NCI-H1694 (cell line): ENCODE data around the gene COMP.
"Not testable (repeated sequence)": the region's sequence is repeated elsewhere in the genome, so short reads cannot be mapped to it uniquely, and the experiment has no call there.

Experiments
- DNase-seq: peaks from one replicate; lab custom pipeline; 2025; lab: John Stamatoyannopoulos, UW

The COMP gene

DNA sequence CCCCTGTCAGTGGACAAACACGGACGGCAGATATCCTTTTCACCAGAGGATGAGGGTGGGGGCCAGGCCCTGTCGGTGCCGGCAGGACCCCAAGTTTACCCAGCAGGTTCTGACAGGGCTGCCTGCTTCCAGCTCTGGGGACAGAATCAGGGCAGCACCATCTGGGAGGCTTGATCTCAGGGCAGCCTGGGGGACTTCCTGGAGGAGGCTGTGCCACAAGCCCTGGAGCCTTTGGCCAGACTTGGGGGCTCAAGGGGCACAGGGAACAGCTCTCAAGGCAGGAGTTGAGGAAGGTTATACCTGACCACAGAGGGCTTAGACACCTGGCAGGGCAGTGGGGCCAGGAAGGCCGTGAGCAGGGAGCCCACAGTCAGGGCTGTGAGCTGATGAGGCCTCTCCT, 45.2 kb downstream of the COMP start:
- DNase-seq = no peak

- DNase-seq = no peak
Observed at GRCh38 chr19:18745012-18745735, 45.9 kb downstream of the COMP start.

DNA sequence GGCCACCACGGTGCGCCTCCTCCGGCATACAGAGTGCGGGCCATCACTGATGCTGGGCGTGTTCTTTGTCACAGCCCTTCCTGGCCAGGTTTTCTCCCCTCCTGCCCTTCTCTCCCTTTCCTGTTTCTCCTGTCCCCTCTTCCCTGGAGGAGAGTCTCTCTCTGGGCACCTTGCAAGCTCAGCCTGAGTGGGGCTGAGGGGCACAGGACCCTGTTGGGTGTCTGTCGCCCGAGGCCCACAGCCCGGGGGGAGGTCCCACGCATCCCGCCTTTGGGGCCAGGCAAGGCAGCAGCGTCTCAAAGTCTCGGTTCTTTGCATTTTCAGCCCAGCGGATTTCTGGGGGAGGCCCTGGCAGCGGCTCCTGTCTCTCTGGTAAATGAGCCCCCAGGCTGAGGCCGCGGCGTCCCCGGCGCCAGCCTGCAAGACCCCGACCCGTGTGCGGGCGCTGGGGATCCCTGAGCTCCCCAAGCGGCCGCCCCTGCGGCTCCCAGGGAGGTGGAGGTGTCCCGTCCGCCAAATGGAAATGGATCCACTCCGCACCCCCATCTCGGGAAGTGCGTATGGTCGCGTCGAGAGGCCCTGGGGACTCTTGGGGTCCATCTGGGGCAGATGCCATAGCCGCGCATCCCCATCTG, 47.2 kb downstream of the COMP start:
- DNase-seq = no peak

DNA sequence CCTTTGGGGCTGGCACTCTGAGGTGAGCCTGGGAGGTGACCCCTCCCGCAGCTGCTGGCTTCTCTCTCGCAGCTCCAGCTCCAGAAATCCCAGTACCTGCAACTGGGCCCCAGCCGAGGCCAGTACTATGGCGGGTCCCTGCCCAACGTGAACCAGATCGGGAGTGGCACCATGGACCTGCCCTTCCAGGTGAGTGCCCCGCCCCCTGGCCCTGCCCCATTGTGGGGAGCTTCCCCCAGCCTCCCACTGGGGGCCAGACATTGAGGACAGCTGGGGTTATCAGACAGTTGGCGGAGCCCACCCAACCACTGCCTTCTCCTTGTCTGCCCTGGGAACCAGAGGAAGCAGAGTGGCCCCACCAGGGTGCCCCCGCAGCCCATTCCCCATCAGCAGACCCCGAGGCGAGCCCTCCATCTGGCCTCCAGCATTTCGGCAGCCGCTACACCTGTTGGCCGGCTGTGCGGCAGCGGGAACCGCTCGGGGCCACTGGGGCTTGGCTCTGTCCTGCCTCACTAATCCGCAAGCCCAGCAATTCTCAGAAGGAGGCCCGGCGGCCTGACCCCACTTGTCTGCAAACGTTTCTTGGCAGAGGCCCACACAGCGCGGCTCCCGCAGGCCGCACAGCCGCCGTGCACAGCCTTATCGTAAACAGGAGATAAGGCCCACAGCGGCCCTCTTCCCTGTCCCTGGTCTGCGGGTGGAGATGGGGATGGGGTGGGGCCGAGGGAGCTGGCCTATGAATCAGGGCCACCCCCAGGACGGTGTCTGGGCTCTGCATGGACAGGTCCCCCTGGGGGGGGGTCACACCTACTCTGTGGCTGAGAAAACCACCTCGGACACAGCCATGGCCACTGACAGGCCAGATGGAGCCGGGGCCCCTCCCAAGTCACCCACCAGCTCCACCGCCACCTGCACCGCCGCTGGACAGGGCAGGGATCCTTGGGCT, 48.0 kb downstream of the COMP start:
- DNase-seq = no peak

DNA sequence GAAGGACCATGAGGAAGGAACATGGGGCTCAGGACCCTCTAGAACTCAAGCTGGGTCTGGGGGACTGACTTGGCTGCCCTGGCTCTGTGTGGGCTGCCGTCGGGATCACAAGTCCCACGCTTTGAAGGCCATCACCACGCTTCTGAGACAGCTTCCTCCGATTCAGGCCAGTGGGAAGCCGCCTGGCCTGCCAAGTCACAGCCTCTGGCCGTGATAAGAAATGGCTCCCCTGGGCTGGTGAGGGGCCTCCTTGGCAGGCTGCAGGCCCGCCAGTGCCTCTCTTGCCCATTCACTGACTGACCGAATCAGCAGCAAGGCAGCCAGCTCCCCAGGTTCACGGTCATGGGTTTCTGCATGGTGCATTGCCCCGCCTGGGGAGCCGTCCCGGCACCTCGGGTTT, 48.8 kb downstream of the COMP start:
- no peak for DNase-seq

GRCh38 chr19:18741124-18742121, 49.7 kb downstream of the COMP start:
- no peak for DNase-seq

DNA sequence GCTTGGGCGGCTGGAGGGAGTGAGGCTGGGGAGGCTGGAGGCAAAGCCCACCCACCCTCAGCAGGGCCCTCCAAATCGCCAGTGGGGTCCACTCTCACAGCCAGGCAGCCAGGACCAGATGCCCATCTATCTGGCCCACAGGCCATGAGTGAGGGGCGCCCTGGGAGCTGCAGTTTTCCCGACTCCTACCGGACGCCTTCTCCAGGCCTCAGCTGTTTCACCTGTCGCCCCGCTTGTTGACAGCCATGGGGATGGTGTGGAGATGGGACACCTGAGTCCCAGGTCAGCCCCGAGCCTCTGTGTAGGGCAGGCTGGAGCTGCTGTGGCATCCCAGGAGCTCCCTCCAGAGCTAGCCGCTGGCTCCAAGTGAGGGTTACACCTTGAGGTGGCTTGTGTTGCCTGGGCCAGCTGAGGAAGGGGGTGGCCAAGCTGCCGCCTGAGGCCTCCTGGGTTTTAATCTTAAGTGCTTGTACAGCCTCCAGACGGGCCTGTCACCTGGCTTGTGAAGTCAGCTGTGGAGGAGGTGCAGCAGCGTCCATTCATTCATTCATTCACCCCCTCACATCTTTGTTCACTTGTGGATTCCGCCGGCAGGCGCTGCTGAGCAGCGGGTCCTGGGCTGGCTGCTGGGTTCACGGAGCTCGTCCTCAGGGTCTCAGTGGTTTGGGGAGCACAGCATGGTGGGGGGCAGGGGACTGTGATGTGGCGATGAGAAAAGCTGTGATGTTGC, 52.0 kb downstream of the COMP start:
- no peak for DNase-seq

DNA sequence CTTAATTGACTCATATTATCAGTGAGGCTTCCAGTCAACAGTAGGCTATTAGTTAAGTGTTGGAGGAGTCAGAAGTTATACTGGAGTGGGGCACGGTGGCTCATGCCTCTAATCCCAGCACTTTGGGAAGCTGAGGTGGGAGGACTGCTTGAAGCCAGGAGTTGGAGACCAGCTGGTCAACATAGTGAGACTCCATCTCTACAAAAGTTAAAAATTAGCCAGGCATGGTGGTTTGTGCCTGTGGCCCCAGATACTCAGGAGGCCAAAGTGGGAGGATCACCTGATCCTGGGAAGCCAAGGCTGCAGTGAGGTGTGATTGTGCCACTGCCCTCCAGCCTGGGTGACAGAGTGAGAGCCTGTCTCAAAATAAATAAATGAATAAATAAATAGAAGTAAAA, 53.2 kb downstream of the COMP start:
- DNase-seq = no peak

DNA sequence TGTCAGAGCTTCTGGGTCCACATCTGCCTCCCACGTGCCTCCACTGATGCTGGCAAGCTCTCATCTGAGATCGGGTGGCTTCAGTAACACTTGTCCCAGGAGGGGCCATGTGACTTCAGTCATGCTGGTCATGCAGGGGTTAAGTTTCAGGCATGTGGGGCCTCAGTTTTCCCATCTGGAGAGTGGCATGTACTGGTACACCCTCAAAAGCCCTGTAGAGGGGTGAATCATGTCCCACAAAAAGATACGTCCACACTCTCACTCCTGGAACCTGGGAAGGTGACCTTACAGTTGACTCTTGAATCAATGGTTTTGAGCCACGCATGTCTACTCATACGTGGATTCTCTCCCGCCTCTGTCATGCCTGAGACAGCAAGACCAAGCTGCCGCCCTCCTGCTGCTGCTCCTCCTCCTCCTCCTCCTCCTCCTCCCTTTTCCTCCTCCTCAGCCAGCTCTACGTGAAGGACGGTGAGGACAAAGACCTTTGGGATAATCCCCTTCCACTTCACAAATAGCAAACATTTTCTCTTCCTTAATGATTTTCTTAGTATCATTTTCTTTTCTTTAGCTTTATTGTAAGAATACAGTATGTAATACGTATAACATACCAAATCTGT, 53.7 kb downstream of the COMP start:
- DNase-seq = no peak

DNA sequence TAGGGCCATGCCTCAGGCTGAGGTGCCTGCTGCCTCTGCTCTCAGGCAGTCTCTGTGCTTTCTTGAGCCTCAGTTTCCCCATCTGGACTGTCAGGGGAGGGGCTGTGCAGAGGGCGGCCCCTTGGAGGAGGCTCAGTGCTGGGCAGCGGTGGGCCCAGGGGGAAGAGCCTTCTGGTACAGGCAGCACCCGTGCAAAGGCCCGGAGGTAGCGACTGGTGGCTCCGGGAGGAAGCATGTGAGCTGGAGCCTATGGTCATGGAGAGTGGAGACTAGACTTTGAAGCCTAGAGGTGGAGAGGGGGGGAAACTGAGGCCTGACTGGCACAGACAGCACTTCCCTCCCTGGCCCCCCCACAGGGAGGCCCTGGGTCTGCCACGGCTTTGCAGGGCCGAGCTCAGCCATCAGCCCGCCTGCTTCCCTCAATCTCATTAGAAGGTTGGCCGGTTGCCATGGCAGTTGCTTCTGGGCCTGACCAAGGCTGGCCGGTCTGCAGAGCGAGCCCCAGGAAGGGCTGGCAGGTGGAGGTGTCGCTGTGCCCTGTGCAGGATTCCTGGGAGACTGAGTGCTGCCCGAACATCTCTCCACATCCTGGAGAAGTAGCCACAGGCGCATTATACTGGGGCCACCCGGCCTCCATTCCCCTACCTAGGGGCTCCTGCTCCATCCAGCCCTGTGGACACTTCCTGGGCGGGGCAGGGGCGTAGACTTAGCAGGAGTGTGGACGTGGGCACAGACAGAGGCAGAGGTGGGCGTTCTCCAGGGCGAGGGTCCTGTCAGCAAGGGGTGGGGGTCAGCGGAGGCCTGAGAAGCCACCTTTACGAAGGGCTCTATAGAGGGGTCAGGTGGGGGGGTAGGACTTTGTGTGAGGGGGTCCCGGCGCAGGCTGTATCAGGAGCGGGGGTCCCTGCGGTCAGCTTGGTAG, 54.4 kb downstream of the COMP start:
- DNase-seq = no peak

- DNase-seq = no peak
Observed at GRCh38 chr19:18735752-18736151, 55.4 kb downstream of the COMP start.

DNA sequence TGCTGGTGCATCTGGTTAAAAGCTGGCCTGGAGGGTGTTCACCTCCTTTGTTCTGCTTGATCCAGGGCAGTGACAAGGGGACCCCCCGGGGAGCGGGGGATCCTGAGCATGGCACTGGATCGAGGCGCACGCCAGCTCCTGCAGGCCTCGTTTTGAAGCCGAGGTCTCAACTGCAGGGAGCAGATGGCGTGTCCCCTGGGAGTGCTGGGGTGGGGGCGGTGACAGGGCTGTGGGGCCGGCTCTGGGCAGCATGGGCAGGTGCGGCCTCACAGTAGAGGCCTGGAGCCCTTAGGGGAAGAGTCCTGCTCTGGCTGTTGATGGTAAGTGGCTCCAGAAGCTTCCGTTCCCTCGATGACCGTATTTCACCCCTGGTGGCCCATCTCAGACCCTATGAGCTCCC, 55.8 kb downstream of the COMP start:
- DNase-seq = no peak

DNA sequence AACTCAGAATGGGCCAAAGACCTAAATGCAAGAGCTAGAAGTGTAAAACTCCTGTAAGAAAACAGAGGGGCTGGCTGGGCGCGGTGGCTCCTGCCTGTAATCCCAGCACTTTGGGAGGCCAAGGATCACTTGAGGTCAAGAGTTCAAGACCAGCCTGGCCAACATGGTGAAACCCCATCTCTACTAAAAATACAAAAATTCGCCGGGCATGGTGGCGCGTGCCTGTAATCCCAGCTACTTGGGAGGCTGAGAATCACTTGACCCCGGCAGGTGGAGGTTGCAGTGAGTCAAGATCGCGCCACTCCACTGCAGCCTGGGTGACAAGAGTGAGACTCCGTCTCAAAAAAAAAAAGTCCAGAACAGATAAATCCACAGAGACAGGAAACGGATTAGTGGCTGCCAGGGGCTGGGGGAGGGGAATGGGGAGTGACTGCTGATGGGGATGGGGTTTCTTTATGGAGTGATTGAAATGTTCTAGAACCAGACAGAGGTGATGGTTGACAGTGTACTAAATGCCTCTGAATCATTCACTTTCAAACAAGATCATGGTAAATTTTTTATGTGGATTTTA, 57.3 kb downstream of the COMP start:
- not testable (repeated sequence) for DNase-seq

DNA sequence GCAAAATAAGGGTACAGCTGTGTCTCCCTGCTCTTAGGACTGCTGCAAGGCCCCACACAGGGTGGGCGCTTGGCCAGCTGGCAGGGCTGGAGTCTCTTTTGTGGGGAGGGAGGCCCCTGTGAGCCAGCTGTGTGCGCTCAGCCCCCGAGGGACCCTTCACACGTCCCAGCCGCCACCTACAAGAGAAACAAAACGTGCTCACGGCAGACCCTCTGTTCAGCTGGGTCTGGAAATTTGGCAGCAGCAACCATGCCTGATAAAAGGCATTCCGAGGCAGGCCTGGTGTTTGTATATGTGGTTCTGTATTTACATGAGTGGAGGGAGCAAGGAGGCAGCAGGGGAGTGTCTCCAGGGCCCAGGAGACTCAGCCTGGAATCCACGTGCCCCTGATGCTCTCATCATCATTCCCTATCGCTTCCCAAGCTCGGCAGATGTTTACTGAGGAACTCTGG, 57.9 kb downstream of the COMP start:
- DNase-seq = peak; percentile 79
